Measurements from ENCODE around the gene PCDHGA5.
"Not testable (repeated sequence)": the region's sequence is repeated elsewhere in the genome, so short reads cannot be mapped to it uniquely, and the experiment has no call there.

PCDHGA5 gene

GRCh38 chr5:141388661-141389060 is 24.7 kb downstream of the PCDHGA5 start:
- DNase-seq: no peak

GRCh38 chr5:141389153-141390042 is 25.4 kb downstream of the PCDHGA5 start:
- peak; percentile 40 for DNase-seq

- peak; percentile 33 for DNase-seq
Measured at GRCh38 chr5:141392429-141393198, 28.7 kb downstream of the PCDHGA5 start, which contains the start of gene PCDHGA8. Gene PCDHGA8 (plus strand): TSS chr5:141392633. CDS start chr5:141392814, 181 bp downstream.

- peak; percentile 48 for DNase-seq
Measured at GRCh38 chr5:141393267-141393666, 29.3 kb downstream of the PCDHGA5 start.

- DNase-seq: peak; percentile 37
Measured at GRCh38 chr5:141394401-141395187, 30.6 kb downstream of the PCDHGA5 start.

GRCh38 chr5:141397756-141398551 is 34.0 kb downstream of the PCDHGA5 start, which contains the start of gene PCDHGB5:
Gene PCDHGB5 (plus strand): TSS chr5:141397947. CDS start chr5:141398128, 181 bp downstream.
- DNase-seq: not testable (repeated sequence)

GRCh38 chr5:141398608-141399007 is 34.6 kb downstream of the PCDHGA5 start:
- no peak for DNase-seq

- DNase-seq: no peak
Measured at GRCh38 chr5:141399555-141400258, 35.7 kb downstream of the PCDHGA5 start.

GRCh38 chr5:141402553-141403243 is 38.7 kb downstream of the PCDHGA5 start, which contains the start of gene PCDHGA9:
Gene PCDHGA9 (plus strand): TSS chr5:141402778. CDS start chr5:141402953, 175 bp downstream.
- DNase-seq: no peak

- no peak for DNase-seq
Measured at GRCh38 chr5:141403387-141403786, 39.4 kb downstream of the PCDHGA5 start.

GRCh38 chr5:141407790-141408505 is 44.0 kb downstream of the PCDHGA5 start, which contains the start of gene PCDHGB6:
Gene PCDHGB6 (plus strand): TSS chr5:141408021. CDS start chr5:141408203, 182 bp downstream.
- peak; percentile 54 for DNase-seq

GRCh38 chr5:141409598-141410306 is 45.8 kb downstream of the PCDHGA5 start:
- no peak for DNase-seq

GRCh38 chr5:141411575-141411974 is 47.6 kb downstream of the PCDHGA5 start:
- DNase-seq: no peak

GRCh38 chr5:141412854-141413539 is 49.0 kb downstream of the PCDHGA5 start, which contains the start of gene PCDHGA10:
Gene PCDHGA10 (plus strand): TSS chr5:141412987. CDS start chr5:141413176, 189 bp downstream.
- peak; percentile 70 for DNase-seq

GRCh38 chr5:141413540-141414069 is 49.6 kb downstream of the PCDHGA5 start:
- DNase-seq: no peak

- DNase-seq: not testable (repeated sequence)
Measured at GRCh38 chr5:141414548-141415274, 50.7 kb downstream of the PCDHGA5 start.

GRCh38 chr5:141415275-141415618 is 51.3 kb downstream of the PCDHGA5 start:
- DNase-seq: not testable (repeated sequence)
